ENCODE measurements around the gene ERC1. TPM values are rescaled to one million over a fixed set of nuclear protein-coding genes. Genes with fewer than 3 reads are reported as not detected.

The ERC1 gene
- total RNA-seq, 4 donors from 2014 or later: 28.9 to 106 (median 43.6) TPM

GRCh38 chr12:1439687-1440086, 448.7 kb downstream of the ERC1 start:
- H3K9me3 ChIP-seq: no peaks in the 10 kb centered on the region
- intact Hi-C loops (cut with DNase I; ENCODE audit: low total_unique reads): no loop called here
- no peak overlapping the region for H3K4me3 ChIP-seq
- TF ChIP-seq CTCF (IDR thresholded peaks at IDR 0.05) (no peak), POLR2A (IDR thresholded peaks at IDR 0.05) (no peak)
- H3K36me3 ChIP-seq: no peaks in the 10 kb centered on the region
- H3K4me1 ChIP-seq: no peaks in the 10 kb centered on the region
- H3K27me3 ChIP-seq: no peaks in the 10 kb centered on the region
- DNase-seq: no peak
- H3K27ac ChIP-seq: no peak overlapping the region

- no peaks in the 10 kb centered on the region for H3K9me3 ChIP-seq
- H3K4me1 ChIP-seq: no peaks in the 10 kb centered on the region
- no peak for DNase-seq
- no peaks in the 10 kb centered on the region for H3K27me3 ChIP-seq
- H3K36me3 ChIP-seq: no peaks in the 10 kb centered on the region
- intact Hi-C loops (cut with DNase I; ENCODE audit: low total_unique reads): no loop called here
- no peak overlapping the region for H3K4me3 ChIP-seq
- TF ChIP-seq POLR2A (IDR thresholded peaks at IDR 0.05) (no peak), CTCF (IDR thresholded peaks at IDR 0.05) (no peak)
- peak overlapping the region in 1 of 2 donors; percentile 7 for H3K27ac ChIP-seq
Observed at GRCh38 chr12:1443421-1444141, 452.6 kb downstream of the ERC1 start.

GRCh38 chr12:1444142-1444516, 453.1 kb downstream of the ERC1 start:
- Histone ChIP-seq H3K27me3 (no peaks in the 10 kb centered on the region), H3K27ac (peak overlapping the region in 1 of 2 donors; percentile 23), H3K36me3 (no peaks in the 10 kb centered on the region), H3K4me3 (no peak overlapping the region), H3K4me1 (no peaks in the 10 kb centered on the region), H3K9me3 (no peaks in the 10 kb centered on the region)
- TF ChIP-seq POLR2A (IDR thresholded peaks at IDR 0.05) (no peak), CTCF (IDR thresholded peaks at IDR 0.05) (no peak)
- no peak for DNase-seq
- intact Hi-C loops (cut with DNase I; ENCODE audit: low total_unique reads): no loop called here

- H3K36me3 ChIP-seq: no peaks in the 10 kb centered on the region
- H3K4me3 ChIP-seq: no peak overlapping the region
- H3K4me1 ChIP-seq: no peaks in the 10 kb centered on the region
- no peak for DNase-seq
- no peak overlapping the region for H3K27ac ChIP-seq
- no peaks in the 10 kb centered on the region for H3K27me3 ChIP-seq
- intact Hi-C loops (cut with DNase I; ENCODE audit: low total_unique reads): no loop called here
- no peak for TF ChIP-seq POLR2A (IDR thresholded peaks at IDR 0.05)
- no peak for TF ChIP-seq CTCF (IDR thresholded peaks at IDR 0.05)
- no peaks in the 10 kb centered on the region for H3K9me3 ChIP-seq
Observed at GRCh38 chr12:1445807-1446206, 454.8 kb downstream of the ERC1 start.

- Histone ChIP-seq H3K36me3 (no peaks in the 10 kb centered on the region), H3K4me1 (no peaks in the 10 kb centered on the region), H3K27me3 (no peaks in the 10 kb centered on the region), H3K9me3 (no peaks in the 10 kb centered on the region), H3K4me3 (no peak overlapping the region), H3K27ac (no peak overlapping the region)
- intact Hi-C loops (cut with DNase I; ENCODE audit: low total_unique reads): no loop called here
- TF ChIP-seq POLR2A (IDR thresholded peaks at IDR 0.05) (no peak), CTCF (IDR thresholded peaks at IDR 0.05) (no peak)
- no peak for DNase-seq
Observed at GRCh38 chr12:1448336-1448735, 457.3 kb downstream of the ERC1 start.

Measured in uterus (tissue), 4 donors.